IPS DF 4.7 (cell line): ENCODE data around the gene CX3CL1.

Source experiments
- DNase-seq: peaks from one replicate; pipeline ENCODE4 v3.0.0-alpha.2; 2013; ENCODE audit warnings: low spot score; ENCODE audit errors: extremely low read depth

Gene CX3CL1

GRCh38 chr16:57405097-57405496 lies 32.8 kb downstream of the CX3CL1 start:
- DNase-seq: no peak

GRCh38 chr16:57406881-57407280 lies 34.6 kb downstream of the CX3CL1 start:
- DNase-seq: no peak

- DNase-seq: no peak
Measured at GRCh38 chr16:57407521-57408353, 35.4 kb downstream of the CX3CL1 start.

- no peak for DNase-seq
Measured at GRCh38 chr16:57409065-57409464, 36.8 kb downstream of the CX3CL1 start.

- no peak for DNase-seq
Measured at GRCh38 chr16:57409870-57410587, 37.7 kb downstream of the CX3CL1 start.

GRCh38 chr16:57411362-57411976 lies 39.2 kb downstream of the CX3CL1 start:
- DNase-seq: no peak

- no peak for DNase-seq
Measured at GRCh38 chr16:57412584-57412983, 40.3 kb downstream of the CX3CL1 start.

GRCh38 chr16:57413301-57413730 lies 41.0 kb downstream of the CX3CL1 start:
- DNase-seq: no peak

GRCh38 chr16:57413733-57414132 lies 41.4 kb downstream of the CX3CL1 start:
- no peak for DNase-seq

GRCh38 chr16:57416084-57416483 lies 43.8 kb downstream of the CX3CL1 start:
- no peak for DNase-seq

GRCh38 chr16:57419506-57419905 lies 47.2 kb downstream of the CX3CL1 start:
- no peak for DNase-seq

- no peak for DNase-seq
Measured at GRCh38 chr16:57422026-57422944, 50.0 kb downstream of the CX3CL1 start.

- no peak for DNase-seq
Measured at GRCh38 chr16:57423152-57423551, 50.9 kb downstream of the CX3CL1 start.

GRCh38 chr16:57424583-57424982 lies 52.3 kb downstream of the CX3CL1 start:
- no peak for DNase-seq

- no peak for DNase-seq
Measured at GRCh38 chr16:57426356-57426755, 54.1 kb downstream of the CX3CL1 start.

- no peak for DNase-seq
Measured at GRCh38 chr16:57427307-57427706, 55.0 kb downstream of the CX3CL1 start.

GRCh38 chr16:57427824-57428223 lies 55.5 kb downstream of the CX3CL1 start:
- DNase-seq: no peak

GRCh38 chr16:57430955-57431354 lies 58.7 kb downstream of the CX3CL1 start:
- no peak for DNase-seq

GRCh38 chr16:57432505-57432904 lies 60.2 kb downstream of the CX3CL1 start:
- DNase-seq: no peak

GRCh38 chr16:57432989-57433388 lies 60.7 kb downstream of the CX3CL1 start:
- no peak for DNase-seq

GRCh38 chr16:57434003-57434402 lies 61.7 kb downstream of the CX3CL1 start:
- DNase-seq: no peak
